Measurements from ENCODE around the gene GAA. TPM values are rescaled to one million over a fixed set of nuclear protein-coding genes. Genes with fewer than 3 reads are reported as not detected.

Gene GAA
- total and polyA plus RNA-seq, 10 of the 15 experiments (the other 5 are each of a cell fraction or from before 2014, with no cell fraction given), result 0.18 to 10.5 (median 4.1) TPM

GRCh38 chr17:80129006-80129565, 27.7 kb downstream of the GAA start:
- ChIA-PET SMC1A (ENCODE audit: uncharacterized antibody, unreplicated experiment) (no interaction called here), POLR2A (interaction anchor here (1.7 kb wide), 1 partner anchor 15 kb away, joined by 4 read pairs; no protein-coding TSS in a partner anchor), RAD21 (ENCODE audit: unreplicated experiment) (no interaction called here), CTCF (no interaction called here)
- no peaks in the 10 kb centered on the region for H3K4me1 ChIP-seq (ENCODE audit: control insufficient read depth, insufficient read depth, low read length)
- TF ChIP-seq STAT3 (IDR thresholded peaks at IDR 0.05; ENCODE audit: low read depth, low read length) (no peak), SRF (IDR thresholded peaks at IDR 0.05; ENCODE audit: low read depth in 2 of 2, low read length in 2 of 2) (no peak), ZNF592 (IDR thresholded peaks at IDR 0.05) (no peak), ELK1 (IDR thresholded peaks at IDR 0.05; ENCODE audit: low read depth, low read length) (no peak), SREBF1 (IDR thresholded peaks at IDR 0.05; ENCODE audit: low read length) (no peak), GABPA (IDR thresholded peaks at IDR 0.05; ENCODE audit: low read depth) (no peak)
- in situ Hi-C loops (cut with MboI), result no loop called here
- no peaks in the 10 kb centered on the region for H3K9me3 ChIP-seq (replicated peaks; ENCODE audit: control insufficient read depth, insufficient read depth, low read length)
- H3K36me3 ChIP-seq (ENCODE audit: control insufficient read depth in 2 of 2, insufficient read depth in 2 of 2, low read length in 1 of 2), result peaks cover 2 to 11% of the 10 kb centered on the region in 2 experiments
- no peak overlapping the region for H3K27ac ChIP-seq (ENCODE audit: control insufficient read depth, insufficient read depth)
- H2AFZ ChIP-seq (ENCODE audit: control insufficient read depth, low read depth, low read length), result no peak overlapping the region
- FAIRE-seq (no peak), ATAC-seq (no peak), DNase-seq (ENCODE audit: low read depth, low spot score) (no peak)
- H3K4me3 ChIP-seq, result no peak overlapping the region
- H3K27me3 ChIP-seq (replicated peaks in 1 of 2; ENCODE audit: control insufficient read depth in 2 of 2, insufficient read depth in 2 of 2, low read length in 1 of 2), result no peaks in the 10 kb centered on the region; a peak in 1 of 4 replicates
- H3K4me2 ChIP-seq (ENCODE audit: control insufficient read depth, insufficient read depth), result no peak overlapping the region
- no peak overlapping the region for H3K9ac ChIP-seq (ENCODE audit: control insufficient read depth, insufficient read depth, low read length)
- intact Hi-C loops (cut with micrococcal nuclease; ENCODE audit: unreplicated experiment), result no loop called here
- no peaks in the 10 kb centered on the region for H3K79me2 ChIP-seq (ENCODE audit: control insufficient read depth, insufficient read depth, low read length)
- no TSS peak for BruUV-seq (replicated peaks)
- H4K20me1 ChIP-seq (ENCODE audit: control insufficient read depth, insufficient read depth), result no peaks in the 10 kb centered on the region
- 33% methylated on average over 4 of the region's 4 CpGs for WGBS (ENCODE audit: insufficient coverage, insufficient replicate concordance, low lambda C conversion rate, missing lambda C conversion rate)

All from GM12878 (cell line).